GM12865 (cell line): ENCODE results near the gene ITM2B.
"Not testable (repeated sequence)": the region's sequence is repeated elsewhere in the genome, so short reads cannot be mapped to it uniquely, and the experiment has no call there.

Experiments
- DNase-seq: peaks from one replicate; pipeline ENCODE4 v3.0.0; 2010; ENCODE audit warnings: low read depth
- H3K4me3 ChIP-seq: 2 replicates; pipeline ENCODE4 v1.5.1; 2011; ENCODE audit warnings: mild to moderate bottlenecking, low read depth, low read length, control low read depth
- CTCF ChIP-seq: IDR thresholded peaks from 2 replicates; pipeline ENCODE4 v1.5.1; 2011; ENCODE audit warnings: low read length, control low read depth, low read depth, inconsistent platforms; ENCODE audit not compliant: insufficient read depth; ENCODE audit errors: missing control alignments

Gene ITM2B

GRCh38 chr13:48214519-48215121 is 18.4 kb upstream of the ITM2B start:
- no peak overlapping the region for H3K4me3 ChIP-seq
- TF ChIP-seq CTCF, result no peak
- DNase-seq, result no peak

GRCh38 chr13:48215511-48216203 is 17.3 kb upstream of the ITM2B start:
- not testable (repeated sequence) for DNase-seq

GRCh38 chr13:48216204-48216711 is 16.7 kb upstream of the ITM2B start:
- no peak overlapping the region for H3K4me3 ChIP-seq
- DNase-seq, result no peak
- TF ChIP-seq CTCF, result no peak

More at GRCh38 chr13:48215511-48216203, 17.3 kb upstream of the ITM2B start:
- H3K4me3 ChIP-seq, result not testable (repeated sequence)

- H3K4me3 ChIP-seq, result no peak overlapping the region
- no peak for TF ChIP-seq CTCF
- DNase-seq, result no peak
Measured at GRCh38 chr13:48220592-48220980, 12.4 kb upstream of the ITM2B start.

- no peak for TF ChIP-seq CTCF
- no peak overlapping the region for H3K4me3 ChIP-seq
- no peak for DNase-seq
Measured at GRCh38 chr13:48220981-48221685, 11.9 kb upstream of the ITM2B start.

- no peak overlapping the region for H3K4me3 ChIP-seq
- no peak for DNase-seq
- TF ChIP-seq CTCF, result no peak
Measured at GRCh38 chr13:48221686-48222187, 11.3 kb upstream of the ITM2B start.
